ENCODE data around the gene INAFM1.

DNA sequence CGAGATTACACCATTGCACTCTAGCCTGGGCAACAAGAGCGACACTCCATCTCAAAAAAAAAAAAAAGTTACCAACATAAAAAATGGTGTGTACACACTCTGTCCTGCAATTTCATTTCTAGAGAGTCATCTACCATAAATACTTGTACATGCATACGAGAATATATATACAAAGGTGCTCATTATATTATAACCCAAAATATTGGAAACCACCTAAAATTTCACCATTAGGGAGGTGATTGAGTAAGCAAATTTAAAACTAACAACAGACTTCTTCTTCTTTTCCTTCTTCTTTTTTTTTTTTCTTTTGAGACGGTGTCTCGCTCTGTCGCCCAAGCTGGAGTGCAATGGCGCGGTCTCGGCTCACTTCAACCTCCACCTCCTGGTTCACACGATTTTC is 27.6 kb downstream of the INAFM1 start:
- TF ChIP-seq, protein P1, sequence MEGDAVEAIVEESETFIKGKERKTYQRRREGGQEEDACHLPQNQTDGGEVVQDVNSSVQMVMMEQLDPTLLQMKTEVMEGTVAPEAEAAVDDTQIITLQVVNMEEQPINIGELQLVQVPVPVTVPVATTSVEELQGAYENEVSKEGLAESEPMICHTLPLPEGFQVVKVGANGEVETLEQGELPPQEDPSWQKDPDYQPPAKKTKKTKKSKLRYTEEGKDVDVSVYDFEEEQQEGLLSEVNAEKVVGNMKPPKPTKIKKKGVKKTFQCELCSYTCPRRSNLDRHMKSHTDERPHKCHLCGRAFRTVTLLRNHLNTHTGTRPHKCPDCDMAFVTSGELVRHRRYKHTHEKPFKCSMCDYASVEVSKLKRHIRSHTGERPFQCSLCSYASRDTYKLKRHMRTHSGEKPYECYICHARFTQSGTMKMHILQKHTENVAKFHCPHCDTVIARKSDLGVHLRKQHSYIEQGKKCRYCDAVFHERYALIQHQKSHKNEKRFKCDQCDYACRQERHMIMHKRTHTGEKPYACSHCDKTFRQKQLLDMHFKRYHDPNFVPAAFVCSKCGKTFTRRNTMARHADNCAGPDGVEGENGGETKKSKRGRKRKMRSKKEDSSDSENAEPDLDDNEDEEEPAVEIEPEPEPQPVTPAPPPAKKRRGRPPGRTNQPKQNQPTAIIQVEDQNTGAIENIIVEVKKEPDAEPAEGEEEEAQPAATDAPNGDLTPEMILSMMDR (IDR thresholded peaks at IDR 0.05) = no peak
- TF ChIP-seq NFIC (IDR thresholded peaks at IDR 0.05; ENCODE audit: borderline replicate concordance) = no peak
- no peak for TF ChIP-seq TAF1 (IDR thresholded peaks at IDR 0.05; ENCODE audit: borderline replicate concordance, low read depth, low read length)
- no peak for TF ChIP-seq NRF1 (IDR thresholded peaks at IDR 0.05; ENCODE audit: low read depth, low read length)
- TF ChIP-seq, protein P2, sequence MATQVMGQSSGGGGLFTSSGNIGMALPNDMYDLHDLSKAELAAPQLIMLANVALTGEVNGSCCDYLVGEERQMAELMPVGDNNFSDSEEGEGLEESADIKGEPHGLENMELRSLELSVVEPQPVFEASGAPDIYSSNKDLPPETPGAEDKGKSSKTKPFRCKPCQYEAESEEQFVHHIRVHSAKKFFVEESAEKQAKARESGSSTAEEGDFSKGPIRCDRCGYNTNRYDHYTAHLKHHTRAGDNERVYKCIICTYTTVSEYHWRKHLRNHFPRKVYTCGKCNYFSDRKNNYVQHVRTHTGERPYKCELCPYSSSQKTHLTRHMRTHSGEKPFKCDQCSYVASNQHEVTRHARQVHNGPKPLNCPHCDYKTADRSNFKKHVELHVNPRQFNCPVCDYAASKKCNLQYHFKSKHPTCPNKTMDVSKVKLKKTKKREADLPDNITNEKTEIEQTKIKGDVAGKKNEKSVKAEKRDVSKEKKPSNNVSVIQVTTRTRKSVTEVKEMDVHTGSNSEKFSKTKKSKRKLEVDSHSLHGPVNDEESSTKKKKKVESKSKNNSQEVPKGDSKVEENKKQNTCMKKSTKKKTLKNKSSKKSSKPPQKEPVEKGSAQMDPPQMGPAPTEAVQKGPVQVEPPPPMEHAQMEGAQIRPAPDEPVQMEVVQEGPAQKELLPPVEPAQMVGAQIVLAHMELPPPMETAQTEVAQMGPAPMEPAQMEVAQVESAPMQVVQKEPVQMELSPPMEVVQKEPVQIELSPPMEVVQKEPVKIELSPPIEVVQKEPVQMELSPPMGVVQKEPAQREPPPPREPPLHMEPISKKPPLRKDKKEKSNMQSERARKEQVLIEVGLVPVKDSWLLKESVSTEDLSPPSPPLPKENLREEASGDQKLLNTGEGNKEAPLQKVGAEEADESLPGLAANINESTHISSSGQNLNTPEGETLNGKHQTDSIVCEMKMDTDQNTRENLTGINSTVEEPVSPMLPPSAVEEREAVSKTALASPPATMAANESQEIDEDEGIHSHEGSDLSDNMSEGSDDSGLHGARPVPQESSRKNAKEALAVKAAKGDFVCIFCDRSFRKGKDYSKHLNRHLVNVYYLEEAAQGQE (IDR thresholded peaks at IDR 0.05; ENCODE audit: low read depth, low read length) = no peak
- TF ChIP-seq EP300 (IDR thresholded peaks at IDR 0.05; ENCODE audit: borderline replicate concordance in 1 of 2, low read depth in 1 of 2, low read length in 1 of 2) = no peak
- TF ChIP-seq, protein P3, sequence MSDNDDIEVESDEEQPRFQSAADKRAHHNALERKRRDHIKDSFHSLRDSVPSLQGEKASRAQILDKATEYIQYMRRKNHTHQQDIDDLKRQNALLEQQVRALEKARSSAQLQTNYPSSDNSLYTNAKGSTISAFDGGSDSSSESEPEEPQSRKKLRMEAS (IDR thresholded peaks at IDR 0.05; ENCODE audit: low read depth) = no peak
- TF ChIP-seq TCF12 (IDR thresholded peaks at IDR 0.05) = no peak
- TF ChIP-seq MEF2A (IDR thresholded peaks at IDR 0.05; ENCODE audit: borderline replicate concordance, low read depth) = no peak
- no peak for TF ChIP-seq JUND (IDR thresholded peaks at IDR 0.05)
